Lower leg skin (tissue), 4 donors: ENCODE results near the gene ENDOG. TPM values are rescaled to one million over a fixed set of nuclear protein-coding genes. Genes with fewer than 3 reads are reported as not detected.
"Not testable (repeated sequence)": the region's sequence is repeated elsewhere in the genome, so short reads cannot be mapped to it uniquely, and the experiment has no call there.

ENCODE experiments used
- DNase-seq, 2 donors: peaks; one replicate each; pipeline ENCODE4 v3.0.0-alpha.2; 2019; ENCODE audit warnings: low spot score in 2 of 2
- H3K4me3 ChIP-seq: fragments of 200-600 bp; sonication (generic); 2 replicates; pipeline ENCODE4 v1.5.1; 2017; ENCODE audit warnings: mild to moderate bottlenecking, low read depth; ENCODE audit not compliant: poor library complexity, severe bottlenecking
- POLR2A ChIP-seq, 2 donors: fragments of 450-650 bp; IDR thresholded peaks; one replicate each; pipeline ENCODE4 v1.6.1; 2016 to 2017; ENCODE audit warnings: antibody characterized with exemption in 2 of 2, mild to moderate bottlenecking in 1 of 2, moderate library complexity in 1 of 2
- WGBS, 2 donors: methylation state at CpG; one replicate each; pipeline ENCODE4 v1.1.5; 2018; 5-methylcytosine and 5-hydroxymethylcytosine counted together
- intact Hi-C: fragments of 100-400 bp; cut with DNase I; formaldehyde crosslinking; loops from one replicate; pipeline ENCODE4 v1.15.0; 2023; ENCODE audit warnings: low total_unique reads
- total RNA-seq, 4 donors: library from RNA; depleted of rRNA; stranded (reverse); fragments of >200 nt; gene quantifications; one replicate each; pipeline ENCODE4 v1.1.0, GENCODE V29; 2016
- TF ChIP-seq, protein P1 (sequence below), 3 donors: fragments of 450-650 bp; IDR thresholded peaks; one replicate each; pipeline ENCODE4 v1.5.1; 2016; ENCODE audit warnings: antibody characterized with exemption in 3 of 3, mild to moderate bottlenecking in 3 of 3, moderate library complexity in 2 of 3

The ENDOG gene
- total RNA-seq, 4 donors from 2014 or later, result 12.5 to 34.7 (median 25.5) TPM

- no peak overlapping the region for H3K4me3 ChIP-seq
- peak; percentile 49 to 96 for DNase-seq
- intact Hi-C loops, result loop anchor here (5.0 kb wide), 1 partner anchor 64 kb away; no protein-coding TSS in a partner anchor
- TF ChIP-seq POLR2A (IDR thresholded peaks at IDR 0.05), result no peak
- TF ChIP-seq, protein P1, sequence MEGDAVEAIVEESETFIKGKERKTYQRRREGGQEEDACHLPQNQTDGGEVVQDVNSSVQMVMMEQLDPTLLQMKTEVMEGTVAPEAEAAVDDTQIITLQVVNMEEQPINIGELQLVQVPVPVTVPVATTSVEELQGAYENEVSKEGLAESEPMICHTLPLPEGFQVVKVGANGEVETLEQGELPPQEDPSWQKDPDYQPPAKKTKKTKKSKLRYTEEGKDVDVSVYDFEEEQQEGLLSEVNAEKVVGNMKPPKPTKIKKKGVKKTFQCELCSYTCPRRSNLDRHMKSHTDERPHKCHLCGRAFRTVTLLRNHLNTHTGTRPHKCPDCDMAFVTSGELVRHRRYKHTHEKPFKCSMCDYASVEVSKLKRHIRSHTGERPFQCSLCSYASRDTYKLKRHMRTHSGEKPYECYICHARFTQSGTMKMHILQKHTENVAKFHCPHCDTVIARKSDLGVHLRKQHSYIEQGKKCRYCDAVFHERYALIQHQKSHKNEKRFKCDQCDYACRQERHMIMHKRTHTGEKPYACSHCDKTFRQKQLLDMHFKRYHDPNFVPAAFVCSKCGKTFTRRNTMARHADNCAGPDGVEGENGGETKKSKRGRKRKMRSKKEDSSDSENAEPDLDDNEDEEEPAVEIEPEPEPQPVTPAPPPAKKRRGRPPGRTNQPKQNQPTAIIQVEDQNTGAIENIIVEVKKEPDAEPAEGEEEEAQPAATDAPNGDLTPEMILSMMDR (IDR thresholded peaks at IDR 0.05), result peak in 1 of 3 donors; percentile 92
- 24 to 28% methylated on average over 10 of the region's 10 CpGs for WGBS, 2 donors
Observed at GRCh38 chr9:128863647-128864046, 45.3 kb downstream of the ENDOG start.

DNA sequence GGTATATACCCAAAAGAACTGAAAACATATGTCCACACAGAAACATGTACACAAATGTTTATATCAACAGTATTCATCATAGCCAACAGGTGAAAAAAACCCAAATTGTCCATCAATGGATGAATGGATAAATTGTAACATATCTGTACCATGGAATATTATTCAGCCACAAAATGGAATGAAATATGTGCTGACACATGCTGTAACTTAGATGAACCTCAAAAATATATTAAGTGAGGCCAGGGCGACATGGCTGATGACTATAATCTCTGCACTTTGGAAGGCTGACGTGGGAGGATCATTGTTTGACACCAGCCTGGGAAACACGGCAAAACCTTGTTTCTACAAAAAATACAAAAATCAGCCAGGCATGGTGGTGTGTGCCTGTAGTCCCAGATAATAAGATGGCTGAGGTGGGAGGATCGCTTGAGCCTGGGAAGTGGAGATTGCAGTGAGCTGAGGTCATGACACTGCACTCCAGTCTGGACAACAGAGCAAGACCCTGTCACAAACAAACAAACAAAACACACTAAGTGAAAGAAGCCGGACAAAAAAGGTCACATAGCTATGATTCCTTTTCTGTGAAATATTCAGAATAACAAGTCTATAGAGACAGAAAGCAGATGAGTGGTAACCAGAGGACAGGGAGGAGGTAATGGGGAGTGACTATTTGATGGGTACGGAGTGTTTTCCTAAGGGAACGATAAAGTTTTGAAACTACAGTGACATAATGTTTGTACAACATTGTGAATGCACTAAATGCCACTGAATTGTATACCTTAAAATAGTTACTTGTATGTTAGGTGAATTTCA, 52.0 kb downstream of the ENDOG start:
- TF ChIP-seq POLR2A (IDR thresholded peaks at IDR 0.05), result no peak
- TF ChIP-seq, protein P1 (IDR thresholded peaks at IDR 0.05), result no peak
- 89 to 94% methylated on average over 7 of the region's 7 CpGs for WGBS, 2 donors
- no peak overlapping the region for H3K4me3 ChIP-seq
- intact Hi-C loops, result no loop called here
- no peak for DNase-seq

- DNase-seq, H3K4me3 ChIP-seq, intact Hi-C loops: not testable (repeated sequence)
- WGBS, 2 donors, result 92 to 93% methylated on average over 7 of the region's 7 CpGs
Observed at GRCh38 chr9:128870941-128871265, 52.6 kb downstream of the ENDOG start.

Other genes with a start within 250 kb of the ENDOG start
- 10 to 100 TPM; 36.6 to 46.8 (median 44.0) TPM for gene DYNC2I2, start 161.7 kb upstream of the ENDOG start, total RNA-seq
- 100 to 1,000 TPM; 135 to 220 (median 178) TPM for gene SET, start 129.3 kb upstream of the ENDOG start, total RNA-seq
- 1 to 10 TPM; 2.4 to 8.4 (median 4.1) TPM for gene PKN3, start 116.0 kb upstream of the ENDOG start, total RNA-seq
- gene ZDHHC12, start 94.4 kb upstream of the ENDOG start, total RNA-seq, result 10 to 100 TPM; 68.3 to 95.7 (median 84.1) TPM
- gene ZER1, start 46.6 kb upstream of the ENDOG start, total RNA-seq, result 100 to 1,000 TPM in 1 of 4 donors, 10 to 100 TPM in 3; 66.5 to 104 (median 73.2) TPM
- gene TBC1D13, start 31.2 kb upstream of the ENDOG start, total RNA-seq, result 10 to 100 TPM in 3 of 4 donors, 1 to 10 TPM in 1; 5.0 to 14.8 (median 12.8) TPM
- 10 to 100 TPM; 15.0 to 41.5 (median 32.3) TPM for gene SPOUT1, start 11.3 kb downstream of the ENDOG start, total RNA-seq
- 10 to 100 TPM in 2 of 4 donors, 1 to 10 TPM in 2; 8.2 to 19.4 (median 10.9) TPM for gene KYAT1, start 63.5 kb downstream of the ENDOG start, total RNA-seq
- gene LRRC8A, start 63.6 kb downstream of the ENDOG start, total RNA-seq, result 100 to 1,000 TPM in 3 of 4 donors, 10 to 100 TPM in 1; 89.6 to 131 (median 111) TPM
- gene PHYHD1, start 102.5 kb downstream of the ENDOG start, total RNA-seq, result 10 to 100 TPM; 31.3 to 60.2 (median 50.6) TPM
- 10 to 100 TPM in 3 of 4 donors, 1 to 10 TPM in 1; 9.8 to 16.4 (median 11.9) TPM for gene DOLK, start 129.1 kb downstream of the ENDOG start, total RNA-seq
- 10 to 100 TPM; 32.8 to 44.3 (median 36.1) TPM for gene NUP188, start 129.2 kb downstream of the ENDOG start, total RNA-seq
- 100 to 1,000 TPM; 177 to 378 (median 207) TPM for gene SH3GLB2, start 209.8 kb downstream of the ENDOG start, total RNA-seq
- gene MIGA2, start 218.1 kb downstream of the ENDOG start, total RNA-seq, result 10 to 100 TPM; 37.7 to 66.1 (median 47.4) TPM